GM18511 (cell line): ENCODE results near the gene RBM34.
"Not testable (repeated sequence)": the region's sequence is repeated elsewhere in the genome, so short reads cannot be mapped to it uniquely, and the experiment has no call there.

ENCODE experiments used
- ATAC-seq: cut with Tn5 transposase; IDR thresholded peaks from one replicate; pipeline ENCODE4 v1.9.1; 2021; ENCODE audit warnings: mild to moderate bottlenecking, moderate library complexity; ENCODE audit not compliant: unreplicated experiment

Gene RBM34

GRCh38 chr1:235122348-235122747 lies 38.7 kb downstream of the RBM34 start:
- ATAC-seq: no peak

- no peak for ATAC-seq
Measured at GRCh38 chr1:235113183-235113917, 47.7 kb downstream of the RBM34 start.

GRCh38 chr1:235112297-235113182 lies 48.5 kb downstream of the RBM34 start:
- ATAC-seq: no peak

- no peak for ATAC-seq
Measured at GRCh38 chr1:235111107-235111506, 49.9 kb downstream of the RBM34 start.

- ATAC-seq: no peak
Measured at GRCh38 chr1:235108876-235109275, 52.2 kb downstream of the RBM34 start.

- ATAC-seq: no peak
Measured at GRCh38 chr1:235108185-235108593, 52.9 kb downstream of the RBM34 start.

- ATAC-seq: no peak
Measured at GRCh38 chr1:235107368-235108184, 53.5 kb downstream of the RBM34 start.

- ATAC-seq: no peak
Measured at GRCh38 chr1:235106457-235106856, 54.6 kb downstream of the RBM34 start.

- ATAC-seq: peak; percentile 90
Measured at GRCh38 chr1:235105051-235106043, 55.7 kb downstream of the RBM34 start.

- ATAC-seq: no peak
Measured at GRCh38 chr1:235102993-235103411, 58.0 kb downstream of the RBM34 start.

GRCh38 chr1:235102259-235102582 lies 58.8 kb downstream of the RBM34 start:
- ATAC-seq: no peak

- ATAC-seq: no peak
Measured at GRCh38 chr1:235101558-235102258, 59.3 kb downstream of the RBM34 start.

GRCh38 chr1:235100194-235100772 lies 60.8 kb downstream of the RBM34 start:
- ATAC-seq: no peak

- no peak for ATAC-seq
Measured at GRCh38 chr1:235098991-235099390, 62.1 kb downstream of the RBM34 start.

GRCh38 chr1:235098547-235098946 lies 62.5 kb downstream of the RBM34 start:
- ATAC-seq: no peak

- not testable (repeated sequence) for ATAC-seq
Measured at GRCh38 chr1:235097501-235097900, 63.5 kb downstream of the RBM34 start.

- no peak for ATAC-seq
Measured at GRCh38 chr1:235095938-235096562, 65.0 kb downstream of the RBM34 start.

- peak; percentile 81 for ATAC-seq
Measured at GRCh38 chr1:235093696-235094592, 67.1 kb downstream of the RBM34 start.
